Activated CD4-positive, alpha-beta T cell treated with anti-CD3 and anti-CD28 coated beads, Interleukin-2, amount 50 U/mL, for 4 hours (primary cell): ENCODE results near the gene CROCC.
"Not testable (repeated sequence)": the region's sequence is repeated elsewhere in the genome, so short reads cannot be mapped to it uniquely, and the experiment has no call there.

Experiments used
- DNase-seq, 2 experiments: peaks; one replicate each; pipeline ENCODE4 v3.0.0-alpha.2; 2020

Gene CROCC

GRCh38 chr1:16939386-16940180, 17.9 kb downstream of the CROCC start:
- DNase-seq, result not testable (repeated sequence)

- DNase-seq, result no peak
Measured at GRCh38 chr1:16944038-16944437, 22.3 kb downstream of the CROCC start.

GRCh38 chr1:16945512-16945911, 23.8 kb downstream of the CROCC start:
- not testable (repeated sequence) for DNase-seq

GRCh38 chr1:16946185-16946584, 24.5 kb downstream of the CROCC start:
- DNase-seq, result not testable (repeated sequence)

GRCh38 chr1:16946646-16947045, 24.9 kb downstream of the CROCC start:
- DNase-seq, result no peak

- DNase-seq, result not testable (repeated sequence)
Measured at GRCh38 chr1:16948282-16948891, 26.7 kb downstream of the CROCC start.

- DNase-seq, result not testable (repeated sequence)
Measured at GRCh38 chr1:16949026-16949425, 27.3 kb downstream of the CROCC start.

- not testable (repeated sequence) for DNase-seq
Measured at GRCh38 chr1:16952376-16952775, 30.6 kb downstream of the CROCC start.

- no peak for DNase-seq
Measured at GRCh38 chr1:16954579-16954978, 32.8 kb downstream of the CROCC start.

GRCh38 chr1:16955186-16955585, 33.5 kb downstream of the CROCC start:
- no peak for DNase-seq

GRCh38 chr1:16956775-16957174, 35.0 kb downstream of the CROCC start:
- DNase-seq, result no peak

- DNase-seq, result no peak
Measured at GRCh38 chr1:16957731-16958130, 36.0 kb downstream of the CROCC start.

- no peak for DNase-seq
Measured at GRCh38 chr1:16958475-16958874, 36.7 kb downstream of the CROCC start.

GRCh38 chr1:16960560-16961296, 39.0 kb downstream of the CROCC start:
- DNase-seq, result peak; percentile 69 to 74

- no peak for DNase-seq
Measured at GRCh38 chr1:16961297-16962133, 39.8 kb downstream of the CROCC start.

- not testable (repeated sequence) for DNase-seq
Measured at GRCh38 chr1:16964169-16964568, 42.4 kb downstream of the CROCC start.

- DNase-seq, result no peak
Measured at GRCh38 chr1:16965486-16966067, 43.8 kb downstream of the CROCC start.

- no peak for DNase-seq
Measured at GRCh38 chr1:16966282-16966681, 44.6 kb downstream of the CROCC start.

- DNase-seq, result no peak
Measured at GRCh38 chr1:16967095-16967575, 45.4 kb downstream of the CROCC start.

- DNase-seq, result no peak
Measured at GRCh38 chr1:16967962-16968361, 46.2 kb downstream of the CROCC start.

- no peak for DNase-seq
Measured at GRCh38 chr1:16968372-16968771, 46.6 kb downstream of the CROCC start.

GRCh38 chr1:16969057-16969611, 47.4 kb downstream of the CROCC start:
- no peak for DNase-seq
